ENCODE data around the gene NEK11.

NEK11 gene

DNA sequence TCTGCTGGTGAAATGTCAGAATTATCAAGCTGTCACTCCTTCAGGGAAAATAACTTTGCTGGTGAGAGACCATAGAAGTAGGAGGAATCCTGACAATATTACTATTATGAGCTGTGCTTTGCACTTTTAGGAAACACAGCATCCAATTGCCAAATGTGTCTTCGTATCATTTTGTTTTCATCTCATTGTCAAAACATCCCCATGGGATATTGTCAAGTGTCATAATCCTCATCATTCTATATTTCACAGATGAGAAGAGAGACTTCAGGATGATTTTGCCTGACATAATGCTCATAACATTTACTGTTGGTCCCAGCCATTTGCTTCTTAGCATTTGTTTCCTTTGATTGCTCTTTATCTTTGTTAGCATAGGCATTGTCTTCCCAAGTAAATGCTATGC, 234.4 kb downstream of the NEK11 start:
- intact Hi-C loops (cut with DNase I): no loop called here
- DNase-seq: no peak

DNA sequence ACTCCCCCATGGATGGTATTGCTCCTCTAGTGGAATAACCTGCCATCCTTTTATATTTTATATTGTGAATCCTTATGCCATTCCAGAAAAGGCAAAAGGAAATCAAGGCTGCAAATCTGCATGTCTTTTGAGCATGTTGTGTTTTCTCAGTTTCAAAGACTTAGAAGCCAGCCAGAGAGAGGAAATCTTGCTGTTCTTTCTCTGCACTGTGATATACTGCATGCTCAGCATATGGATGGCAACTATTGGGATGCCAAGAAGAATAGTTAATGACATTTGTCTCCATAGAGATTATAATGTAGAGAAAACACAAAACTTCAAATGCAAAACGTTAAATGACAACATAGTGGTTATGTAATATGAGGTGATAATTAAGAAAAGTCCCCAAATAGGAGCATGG, 248.9 kb downstream of the NEK11 start:
- DNase-seq: no peak
- intact Hi-C loops (cut with DNase I): no loop called here

DNA sequence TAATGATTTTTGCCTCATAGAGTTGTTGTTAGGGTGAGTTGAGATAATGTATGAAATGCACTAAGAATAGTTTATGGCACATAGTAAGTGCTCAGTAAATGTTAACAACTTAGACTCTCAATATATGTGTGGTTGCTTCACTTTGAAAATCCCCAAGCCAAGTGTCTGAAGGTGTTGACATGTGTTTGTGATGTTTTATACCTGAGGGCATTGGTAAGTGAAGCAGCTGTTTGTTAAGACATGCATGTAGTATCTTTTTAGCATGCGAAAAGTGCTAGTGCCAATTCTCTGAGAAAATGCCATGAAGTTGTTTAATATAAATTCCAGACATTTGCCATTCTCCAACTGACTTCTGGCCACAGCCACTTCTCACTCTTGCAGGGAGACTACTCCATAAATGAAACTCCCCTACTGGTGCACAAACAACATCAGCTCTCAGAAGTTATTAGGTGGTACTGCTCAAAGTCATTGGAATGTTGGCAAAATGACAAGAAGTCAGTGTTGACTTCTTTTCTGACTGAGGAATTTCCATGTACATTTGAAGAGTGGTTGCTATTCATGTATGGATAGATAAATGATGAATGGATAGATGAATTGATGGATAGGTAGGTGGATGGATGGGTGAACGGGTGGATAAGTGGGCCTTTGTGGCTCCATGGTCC, 251.3 kb downstream of the NEK11 start:
- intact Hi-C loops (cut with DNase I): no loop called here
- no peak for DNase-seq

DNA sequence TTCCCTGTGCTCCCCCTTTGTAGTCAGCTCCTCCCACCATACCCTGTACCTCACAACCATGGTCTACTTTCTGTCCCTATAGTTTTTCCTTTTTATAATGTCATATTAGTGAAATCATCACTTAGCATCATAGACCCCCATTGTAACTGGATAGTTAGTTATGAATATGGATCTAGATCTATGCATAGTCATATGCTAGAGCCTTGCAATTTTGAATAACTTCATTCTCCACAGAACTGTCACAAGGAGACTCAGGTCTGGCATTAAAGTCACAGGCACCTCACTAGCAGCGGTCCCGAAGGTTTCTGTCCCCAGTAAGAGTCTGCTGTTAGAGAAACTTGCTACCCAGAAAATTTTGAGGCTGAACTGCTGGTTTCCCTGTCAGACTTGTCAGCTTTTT, 252.9 kb downstream of the NEK11 start:
- no peak for DNase-seq
- intact Hi-C loops (cut with DNase I): no loop called here

DNA sequence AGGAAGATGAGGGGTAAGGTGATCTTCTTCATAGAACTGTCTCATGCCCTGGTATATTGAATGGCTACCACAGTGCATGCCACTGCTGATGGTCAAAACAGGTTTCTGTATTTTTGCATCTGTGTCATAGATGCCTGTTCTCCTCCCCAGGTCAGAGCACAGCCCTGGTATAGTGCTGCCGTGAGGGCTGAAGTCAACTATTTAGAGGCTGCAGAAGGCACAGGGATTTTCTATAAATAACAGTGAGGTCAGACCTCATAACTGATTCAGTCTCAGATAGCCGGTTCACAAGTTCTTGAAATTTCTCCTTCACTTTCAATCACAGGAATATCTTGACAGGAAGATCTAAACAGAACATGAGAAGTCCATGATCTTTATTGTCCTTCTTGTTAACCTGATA, 255.7 kb downstream of the NEK11 start:
- intact Hi-C loops (cut with DNase I): no loop called here
- DNase-seq: no peak

DNA sequence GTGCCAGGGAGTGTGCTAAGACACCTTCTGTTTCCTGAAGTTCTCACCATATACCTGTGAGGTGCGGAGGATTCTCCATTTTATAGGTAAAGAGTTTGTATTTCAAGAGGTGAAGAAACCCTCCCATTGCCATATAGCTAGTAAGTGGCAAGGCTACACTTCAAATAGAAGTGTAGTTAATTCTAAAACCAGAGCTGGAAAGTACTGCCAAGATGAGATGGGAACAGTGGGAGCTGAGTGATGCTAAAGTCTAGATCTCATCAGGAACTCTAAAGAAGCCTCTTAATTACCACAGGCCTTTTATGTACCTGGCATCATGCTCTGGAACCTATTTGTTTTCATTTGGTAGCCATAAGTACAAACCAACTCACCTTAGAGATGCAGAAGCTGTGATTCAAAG, 256.3 kb downstream of the NEK11 start:
- intact Hi-C loops (cut with DNase I): no loop called here
- no peak for DNase-seq

DNA sequence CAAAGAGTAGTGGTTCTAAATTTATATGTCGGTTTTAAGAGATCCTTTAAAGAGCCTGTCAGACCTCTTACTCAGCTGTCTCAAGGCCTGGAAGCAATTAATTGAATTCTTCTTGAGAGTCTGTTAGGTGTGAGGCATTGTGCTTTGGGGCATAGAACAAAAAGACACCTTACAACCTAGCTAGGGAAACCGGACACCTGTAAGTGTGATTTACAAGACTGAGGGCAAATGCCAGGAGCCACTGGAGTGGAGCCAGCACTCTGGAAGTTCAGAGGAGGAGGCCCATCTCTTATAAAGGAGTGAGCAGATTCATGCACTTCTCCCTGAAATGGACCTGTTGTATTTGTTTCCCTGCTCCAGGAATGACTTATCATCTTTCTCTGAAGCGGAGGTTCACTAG, 257.2 kb downstream of the NEK11 start:
- no peak for DNase-seq

DNA sequence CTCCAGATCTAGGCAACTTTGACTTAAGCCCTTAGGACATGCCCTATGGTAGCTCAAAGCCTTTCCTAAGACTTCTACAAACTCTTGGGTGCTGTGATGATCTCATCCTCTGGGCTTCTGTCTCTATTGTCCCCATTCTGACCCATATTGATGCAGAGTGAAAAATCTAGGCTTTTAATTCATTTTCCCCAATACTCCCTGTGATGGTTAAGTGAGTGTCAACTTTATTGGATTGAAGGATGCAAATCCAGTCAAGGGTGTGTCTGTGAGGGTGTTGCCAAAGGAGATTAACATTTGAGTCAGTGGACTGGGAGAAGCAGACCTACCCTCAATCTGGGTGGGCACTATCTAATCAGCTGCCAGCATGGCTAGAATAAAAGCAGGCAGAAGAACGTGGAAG, 257.6 kb downstream of the NEK11 start:
- intact Hi-C loops (cut with DNase I): no loop called here
- no peak for DNase-seq

More for the DNA sequence above, 257.2 kb downstream of the NEK11 start:
- intact Hi-C loops (cut with DNase I): no loop called here

DNA sequence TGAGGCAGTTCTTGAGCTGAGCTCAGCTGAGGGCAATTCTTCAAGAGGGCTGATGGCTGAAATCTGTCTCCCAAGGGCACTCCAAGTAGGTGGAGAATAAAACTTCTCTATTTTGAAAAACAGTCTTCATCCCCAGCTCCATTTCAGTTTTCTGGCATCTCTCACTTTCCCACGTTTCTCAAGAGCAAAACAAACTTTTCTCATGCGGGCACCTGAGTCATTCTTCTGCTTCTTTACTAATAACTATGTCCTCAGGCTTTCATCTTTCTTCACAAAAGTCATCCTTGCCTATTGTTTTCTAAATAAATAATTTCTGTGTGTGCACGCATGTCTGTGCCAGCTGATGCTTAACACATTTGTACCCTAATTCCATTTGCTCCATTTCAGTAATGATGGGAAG, 258.8 kb downstream of the NEK11 start:
- intact Hi-C loops (cut with DNase I): no loop called here
- no peak for DNase-seq

DNA sequence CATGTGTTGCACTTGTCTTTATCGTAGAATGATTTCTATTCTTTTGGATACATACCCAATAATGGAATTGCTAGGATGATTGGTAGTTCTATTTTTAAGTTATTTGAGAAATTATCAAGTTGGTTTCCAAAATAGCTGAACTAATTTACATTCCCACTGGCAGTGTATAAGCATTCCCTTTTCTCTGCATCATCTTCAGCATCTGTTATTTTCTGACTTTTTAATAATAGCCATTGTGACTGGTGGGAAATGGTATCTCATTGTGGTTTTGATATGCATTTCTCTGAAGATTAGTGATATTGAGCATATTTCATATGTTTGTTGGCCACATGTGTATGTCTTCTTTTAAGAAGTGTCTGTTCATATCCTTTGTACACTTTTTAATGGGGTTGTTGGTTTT, 273.2 kb downstream of the NEK11 start:
- no peak for DNase-seq
- intact Hi-C loops (cut with DNase I): no loop called here

DNA sequence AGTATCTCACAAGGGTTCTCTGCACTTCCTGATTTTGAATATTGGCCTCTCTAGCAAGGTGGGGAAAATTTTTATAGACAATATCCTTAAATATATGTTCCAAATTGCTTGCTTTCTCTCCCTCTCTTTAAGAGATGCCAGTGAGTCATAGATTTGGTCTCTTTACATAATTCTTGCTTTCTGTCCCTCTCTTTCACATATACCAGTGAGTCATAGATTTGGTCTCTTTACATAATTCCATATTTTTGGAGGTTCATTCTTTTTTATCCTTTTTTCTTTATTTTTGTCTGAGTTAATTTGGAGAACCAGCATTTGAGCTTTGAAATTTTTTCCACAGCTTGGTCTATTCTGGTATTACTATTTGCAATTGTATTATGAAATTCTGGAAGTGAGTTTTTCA, 277.2 kb downstream of the NEK11 start:
- DNase-seq: no peak
- intact Hi-C loops (cut with DNase I): no loop called here

DNA sequence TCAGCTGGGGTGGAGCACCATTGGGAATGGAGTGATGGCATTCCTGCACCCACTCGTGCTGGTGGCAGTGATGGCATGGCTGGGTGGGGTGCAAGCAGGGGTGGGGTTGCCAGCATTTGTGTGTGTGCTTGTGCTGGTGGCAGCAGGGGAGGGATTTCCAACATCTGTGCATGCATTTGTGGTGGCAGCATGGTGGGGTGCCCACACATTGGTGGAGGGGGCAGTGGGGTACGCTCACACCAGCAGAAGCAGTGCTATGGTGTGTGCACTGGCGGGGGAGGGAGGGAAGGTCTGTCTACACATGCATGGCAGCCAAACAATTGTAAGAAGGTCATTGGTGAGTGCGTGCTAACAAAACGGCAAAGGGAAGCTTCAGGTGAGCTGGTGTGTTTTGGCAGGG, 278.2 kb downstream of the NEK11 start:
- intact Hi-C loops (cut with DNase I): no loop called here
- no peak for DNase-seq

DNA sequence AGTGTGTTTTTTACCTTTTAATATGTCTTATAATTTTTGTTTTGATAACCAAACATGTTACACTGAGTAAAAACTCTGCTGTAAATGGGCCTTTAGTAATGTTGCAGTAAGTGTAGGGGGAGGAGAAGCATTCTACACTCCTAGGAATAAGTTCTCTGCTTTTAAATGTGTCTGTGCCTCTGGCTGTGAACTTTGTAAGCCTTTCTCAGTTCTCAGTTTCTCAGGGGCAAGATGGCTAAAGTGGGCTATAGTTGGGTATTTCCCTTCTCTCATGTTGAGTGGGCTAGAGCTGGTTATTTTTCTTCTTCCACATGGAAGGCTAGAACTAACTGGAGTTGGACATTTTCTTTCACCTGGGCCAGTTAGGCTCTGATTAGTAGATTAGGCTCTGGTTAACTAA, 279.6 kb downstream of the NEK11 start:
- intact Hi-C loops (cut with DNase I): no loop called here
- DNase-seq: no peak

DNA sequence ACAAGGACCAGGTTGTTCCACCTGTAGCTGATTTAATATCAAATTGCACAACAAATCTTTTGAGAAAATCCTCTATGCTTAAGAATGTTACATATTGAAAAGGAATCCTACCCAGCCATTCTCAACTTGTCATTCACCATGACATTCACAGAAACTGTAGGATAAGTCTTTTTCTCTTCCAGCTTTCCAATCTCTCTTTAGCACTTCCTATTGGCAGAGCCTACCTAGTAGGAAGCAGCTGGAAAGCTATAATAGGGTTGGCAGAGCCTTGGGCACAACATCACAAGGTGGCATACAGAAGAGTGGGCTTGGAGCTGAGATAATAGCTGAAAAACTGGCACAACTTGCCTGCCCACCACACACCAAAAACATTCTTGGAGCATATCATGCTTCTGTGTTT, 287.6 kb downstream of the NEK11 start:
- no peak for DNase-seq
- intact Hi-C loops (cut with DNase I): no loop called here

DNA sequence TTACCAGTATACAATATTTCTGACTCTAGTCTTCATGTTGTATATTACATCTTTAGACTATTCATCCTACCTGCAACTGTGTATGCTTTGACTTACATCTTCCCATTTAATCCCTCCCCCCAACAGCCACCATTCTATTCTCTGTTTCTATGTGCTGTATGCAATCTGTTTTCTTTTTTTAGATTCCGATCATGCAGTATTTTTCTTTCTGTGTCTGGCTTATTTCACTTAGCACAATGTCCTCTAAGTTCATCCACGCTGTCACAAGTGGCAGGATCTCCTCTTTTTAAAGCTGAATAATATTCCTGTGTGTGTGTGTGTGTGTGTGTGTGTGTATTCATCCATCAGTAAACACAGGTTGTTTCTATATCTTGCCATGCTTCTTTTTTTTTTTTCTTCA, 288.5 kb downstream of the NEK11 start:
- DNase-seq: no peak
- intact Hi-C loops (cut with DNase I): no loop called here

DNA sequence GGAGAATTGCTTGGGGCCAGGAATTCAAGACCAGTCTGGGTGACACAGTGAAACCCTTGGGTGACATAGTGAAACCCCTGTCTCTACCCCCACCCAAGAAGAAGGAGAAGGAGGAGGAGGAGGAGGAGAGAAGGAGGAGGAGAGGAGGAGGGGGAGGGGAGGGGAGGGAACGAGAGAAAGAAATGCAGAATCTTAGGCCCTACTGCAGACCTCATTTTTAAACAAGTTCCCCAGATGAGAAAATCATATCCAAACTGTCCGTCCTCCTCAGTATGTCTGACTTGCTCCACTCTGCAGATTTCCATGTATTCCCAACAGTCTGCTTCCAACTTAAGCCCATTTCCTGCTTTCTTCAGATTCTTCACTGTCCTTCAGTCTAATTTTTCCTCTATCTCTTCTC, 291.0 kb downstream of the NEK11 start:
- intact Hi-C loops (cut with DNase I): no loop called here
- no peak for DNase-seq

DNA sequence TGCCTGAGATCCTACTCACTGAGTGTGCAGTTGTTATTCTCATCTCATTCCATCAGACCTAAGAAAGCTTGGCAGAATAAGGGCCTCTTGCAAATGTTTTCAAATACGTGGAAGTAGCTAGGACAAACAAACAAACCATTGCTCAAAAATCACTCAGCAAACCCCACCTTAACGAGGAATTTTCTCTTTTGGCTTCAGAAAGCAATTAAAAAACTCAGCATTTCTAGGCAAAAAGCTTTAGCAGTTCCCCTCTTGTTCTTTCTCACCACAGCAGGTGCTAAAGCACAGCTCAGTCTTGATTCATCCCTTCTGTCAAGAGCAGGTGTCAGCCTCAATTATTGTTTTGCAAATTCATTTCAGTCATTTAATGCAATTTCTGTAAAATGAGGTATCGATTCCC, 296.3 kb downstream of the NEK11 start:
- intact Hi-C loops (cut with DNase I): no loop called here
- no peak for DNase-seq

DNA sequence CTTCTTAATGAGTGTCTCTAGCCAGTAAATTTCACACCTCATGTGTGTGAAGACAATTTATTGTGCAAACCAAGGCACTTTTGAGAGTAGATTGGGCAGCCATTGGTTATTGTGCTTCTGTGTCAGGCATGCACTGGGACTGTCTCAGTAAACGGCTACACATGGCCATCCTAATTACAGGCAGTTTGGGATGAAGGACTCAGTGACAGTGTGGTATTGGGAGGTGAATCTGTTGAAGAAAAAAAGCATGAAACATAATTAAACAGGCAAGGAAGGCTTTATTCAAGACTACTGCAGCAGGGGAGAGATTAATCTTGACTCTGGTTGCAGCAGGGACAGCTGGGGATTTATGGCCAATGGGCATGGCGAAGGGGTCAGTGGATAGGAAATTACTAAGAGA, 297.1 kb downstream of the NEK11 start:
- intact Hi-C loops (cut with DNase I): no loop called here
- DNase-seq: no peak

DNA sequence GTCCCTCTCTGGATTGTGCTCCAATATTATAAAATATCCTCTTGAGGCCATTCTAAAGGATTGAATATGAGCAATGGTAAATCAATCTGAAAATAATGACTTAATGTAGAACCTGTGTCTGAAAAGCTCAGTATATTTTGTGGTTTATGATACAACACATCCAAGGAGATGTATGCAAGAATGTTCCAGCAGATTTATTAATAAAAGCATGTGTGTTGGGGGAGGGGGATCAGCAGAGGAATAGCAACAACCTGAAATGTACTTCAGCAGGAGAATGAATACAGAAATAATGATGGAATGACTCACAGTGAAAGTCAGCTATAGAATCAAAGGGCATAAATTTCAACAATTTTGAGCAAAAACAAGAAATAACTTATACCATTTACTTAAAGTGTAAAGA, 298.2 kb downstream of the NEK11 start:
- intact Hi-C loops (cut with DNase I): no loop called here
- no peak for DNase-seq

DNA sequence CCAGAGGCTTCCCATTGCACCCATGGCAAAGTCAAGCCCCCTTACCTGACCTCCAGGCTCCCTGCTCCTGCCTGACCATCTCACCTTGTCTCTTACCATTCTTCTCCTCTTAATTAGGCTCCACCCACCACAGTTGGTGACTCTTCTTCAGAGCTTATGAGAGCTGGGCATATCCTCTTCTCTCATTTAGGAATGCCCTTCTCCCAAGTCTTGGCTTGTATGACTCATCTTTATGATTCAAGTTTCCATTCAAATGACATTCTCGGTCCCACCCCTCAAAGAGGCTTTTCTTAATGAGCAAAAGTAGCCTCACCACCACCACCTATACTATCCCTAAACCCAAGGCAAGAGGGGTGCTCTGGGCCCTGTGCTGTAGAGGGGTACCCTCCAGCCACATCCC, 299.6 kb downstream of the NEK11 start:
- DNase-seq: no peak
- intact Hi-C loops (cut with DNase I): no loop called here

DNA sequence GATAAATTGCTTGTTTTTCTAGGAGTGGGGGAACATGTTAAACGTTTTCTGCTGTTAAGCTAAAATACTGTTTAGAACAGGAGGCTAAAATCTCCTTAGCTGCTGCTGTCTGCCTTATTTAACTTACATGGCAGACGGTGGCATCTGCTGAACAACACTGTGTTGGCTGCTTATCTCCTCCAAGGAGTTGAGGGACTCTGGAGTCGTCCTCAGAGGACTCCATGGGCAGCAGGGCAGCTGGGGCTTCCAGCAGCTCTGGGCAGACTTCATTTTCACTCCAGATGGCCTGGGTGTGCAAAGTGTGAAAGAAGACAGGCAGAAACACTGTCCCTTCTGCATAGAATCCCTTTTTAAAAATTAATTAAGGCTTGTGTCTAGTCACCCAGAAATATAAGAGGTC, 302.0 kb downstream of the NEK11 start:
- intact Hi-C loops (cut with DNase I): no loop called here
- DNase-seq: no peak

DNA sequence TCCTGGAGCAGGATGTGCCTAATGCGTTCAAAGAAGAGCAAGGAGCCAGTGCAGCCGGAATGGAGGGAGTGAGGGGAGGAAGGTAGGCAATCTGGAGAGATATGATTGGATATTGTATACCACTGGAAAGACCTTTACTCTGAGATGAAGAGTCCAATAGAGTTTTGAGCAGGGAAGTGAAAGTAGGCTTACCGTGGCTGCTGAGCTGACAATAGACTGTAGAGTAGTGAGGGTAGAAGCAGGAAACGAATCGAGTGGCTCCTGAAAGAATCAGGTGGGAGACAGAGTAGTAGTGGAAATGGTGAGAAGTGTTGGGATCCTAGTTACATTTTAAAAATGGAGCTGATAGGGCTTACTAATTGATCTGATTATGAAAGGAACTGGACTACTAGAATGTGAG, 303.1 kb downstream of the NEK11 start:
- no peak for DNase-seq
- intact Hi-C loops (cut with DNase I): no loop called here
